Measurements from ENCODE around the gene CTXN1. TPM values are rescaled to one million over a fixed set of nuclear protein-coding genes. Genes with fewer than 3 reads are reported as not detected.
A peak's percentile ranks its signal among the peaks of the same experiment; 100 is the strongest.
"Not testable (repeated sequence)": the region's sequence is repeated elsewhere in the genome, so short reads cannot be mapped to it uniquely, and the experiment has no call there.

Gene CTXN1
- total RNA-seq, 1 donor from 2014 or later: 50.5 TPM

DNA sequence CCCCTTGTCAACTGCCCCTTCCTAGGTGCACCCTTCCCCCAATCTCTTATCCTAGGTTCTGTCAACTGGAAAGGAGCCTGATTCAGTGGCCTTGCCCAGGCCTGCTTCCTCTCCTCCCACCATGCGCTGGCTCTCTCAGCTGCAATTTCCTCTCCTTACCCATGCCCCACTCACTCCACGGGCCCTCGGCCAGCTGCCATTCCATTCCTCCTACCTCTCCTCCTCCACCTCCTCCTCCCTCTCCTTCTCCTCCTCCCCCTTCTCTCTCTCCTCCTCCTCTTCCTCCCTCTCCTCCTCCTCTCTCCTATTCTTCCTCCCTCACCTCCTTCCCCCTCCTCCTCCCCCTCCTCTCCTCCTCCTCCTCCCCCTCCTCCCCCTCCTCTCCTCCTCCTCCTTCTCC lies 27.1 kb upstream of the CTXN1 start:
- no peak for DNase-seq (ENCODE audit: extremely low read depth, low read depth, low spot score)

DNA sequence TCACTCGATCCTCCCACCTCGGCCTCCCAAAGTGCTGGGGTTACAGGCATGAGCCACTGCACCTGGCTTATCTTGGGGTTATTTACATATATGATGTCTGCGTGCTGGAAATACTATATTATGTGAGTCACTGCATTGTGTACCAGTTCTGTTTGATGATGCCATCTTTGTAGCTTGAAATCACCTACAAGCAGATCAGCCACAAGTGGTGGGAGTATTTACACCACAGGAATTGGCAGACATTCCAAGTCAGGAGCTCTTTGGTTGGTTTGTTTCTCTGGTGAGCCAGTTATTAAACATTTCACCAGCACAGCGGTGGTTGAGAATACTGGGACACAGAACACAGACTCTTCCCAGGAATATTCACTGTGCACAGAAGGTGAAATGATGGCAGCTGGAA lies 22.0 kb upstream of the CTXN1 start:
- no peak for DNase-seq (ENCODE audit: extremely low read depth, low read depth, low spot score)

DNA sequence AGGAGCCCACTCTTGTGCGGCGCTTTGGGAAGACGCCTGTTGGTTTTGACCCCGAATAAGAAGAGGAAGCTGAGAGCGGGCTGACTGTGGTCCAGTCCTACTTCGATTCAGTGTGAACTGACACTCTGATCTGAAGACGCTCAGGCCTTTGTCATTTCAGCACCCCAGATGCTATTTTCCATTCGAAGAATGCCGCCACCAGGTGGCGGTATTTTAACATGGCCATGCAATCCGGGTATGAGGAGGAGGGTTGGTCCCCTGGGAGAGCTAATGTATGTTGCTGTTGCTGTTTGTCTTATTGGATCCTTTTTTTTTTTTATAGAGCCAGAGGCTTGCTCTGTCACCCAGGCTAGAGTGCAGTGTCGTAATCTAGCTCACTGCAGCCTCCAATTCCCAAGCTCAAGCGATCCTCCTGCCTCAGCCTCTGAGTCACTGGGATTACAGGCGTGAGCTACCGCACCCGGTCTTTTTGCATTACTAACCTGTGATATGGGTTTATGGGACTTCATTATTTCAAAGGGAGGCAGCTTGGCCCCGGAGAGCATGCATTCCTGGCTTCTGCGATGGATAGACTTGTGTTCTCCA lies 18.3 kb upstream of the CTXN1 start:
- DNase-seq (ENCODE audit: extremely low read depth, low read depth, low spot score): no peak

DNA sequence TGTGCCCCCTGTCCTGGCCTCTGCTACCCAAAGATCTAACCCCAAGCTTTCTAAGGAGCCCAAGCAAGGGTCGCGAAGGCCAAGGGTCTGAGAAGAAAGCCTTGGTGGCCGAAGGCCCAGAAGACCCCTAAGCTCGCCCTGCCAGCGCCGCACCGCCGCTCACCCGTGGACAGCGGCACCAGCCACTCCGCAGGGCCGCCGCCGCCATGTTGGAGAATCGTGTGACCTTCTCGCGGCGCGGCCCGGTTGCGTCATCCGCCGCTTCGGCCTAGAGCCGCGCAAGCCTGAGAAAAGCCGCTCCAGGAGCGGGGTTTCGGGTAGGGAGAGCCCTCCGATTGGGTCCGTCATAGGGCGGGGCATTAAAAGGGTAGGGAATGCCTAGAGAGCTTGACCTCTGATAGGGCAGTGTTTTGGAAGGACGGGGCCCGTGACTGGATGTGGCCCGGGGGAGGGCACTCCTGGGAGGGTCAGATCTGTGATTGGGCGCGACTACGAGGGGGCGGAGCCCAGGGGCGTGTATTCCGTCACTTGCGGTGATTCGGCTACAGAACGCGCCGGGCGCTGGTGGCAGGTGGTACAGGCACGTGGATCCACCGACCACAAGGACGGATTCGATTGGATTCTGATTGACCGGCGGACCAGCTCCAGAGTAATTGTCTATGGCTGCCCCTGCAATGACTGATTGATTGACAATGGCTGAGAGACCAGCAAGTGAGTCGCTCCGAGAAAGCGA lies 17.7 kb upstream of the CTXN1 start, which contains the start of gene TIMM44:
Gene TIMM44, minus strand, starts transcription at position 223 of the 733 bp plus-strand sequence. Its CDS starts 15 bp downstream, at position 208.
- DNase-seq (ENCODE audit: extremely low read depth, low read depth, low spot score): peak; percentile 94

DNA sequence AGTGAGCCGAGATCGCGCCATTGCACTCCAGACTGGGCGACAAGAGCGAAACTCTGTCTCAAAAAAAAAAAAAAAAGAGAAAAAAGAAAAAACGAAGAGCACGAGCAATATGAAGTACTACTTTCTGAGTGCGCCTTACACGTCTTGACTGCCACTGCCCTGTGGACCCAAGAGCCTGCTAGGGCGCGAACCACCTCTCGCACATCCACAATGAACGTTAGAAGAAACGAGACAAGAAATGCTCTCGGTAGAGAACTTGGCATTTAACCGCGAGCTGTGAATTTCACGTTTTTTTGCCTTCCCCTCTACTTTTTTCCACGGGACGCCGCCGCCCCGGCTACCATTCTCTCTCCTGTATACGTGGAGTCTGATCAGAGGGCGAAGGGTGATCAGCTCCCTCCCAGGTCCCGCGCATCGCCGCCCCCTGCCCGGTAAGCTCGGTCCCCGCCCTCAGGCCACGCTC lies 17.1 kb upstream of the CTXN1 start:
- DNase-seq (ENCODE audit: extremely low read depth, low read depth, low spot score): no peak

DNA sequence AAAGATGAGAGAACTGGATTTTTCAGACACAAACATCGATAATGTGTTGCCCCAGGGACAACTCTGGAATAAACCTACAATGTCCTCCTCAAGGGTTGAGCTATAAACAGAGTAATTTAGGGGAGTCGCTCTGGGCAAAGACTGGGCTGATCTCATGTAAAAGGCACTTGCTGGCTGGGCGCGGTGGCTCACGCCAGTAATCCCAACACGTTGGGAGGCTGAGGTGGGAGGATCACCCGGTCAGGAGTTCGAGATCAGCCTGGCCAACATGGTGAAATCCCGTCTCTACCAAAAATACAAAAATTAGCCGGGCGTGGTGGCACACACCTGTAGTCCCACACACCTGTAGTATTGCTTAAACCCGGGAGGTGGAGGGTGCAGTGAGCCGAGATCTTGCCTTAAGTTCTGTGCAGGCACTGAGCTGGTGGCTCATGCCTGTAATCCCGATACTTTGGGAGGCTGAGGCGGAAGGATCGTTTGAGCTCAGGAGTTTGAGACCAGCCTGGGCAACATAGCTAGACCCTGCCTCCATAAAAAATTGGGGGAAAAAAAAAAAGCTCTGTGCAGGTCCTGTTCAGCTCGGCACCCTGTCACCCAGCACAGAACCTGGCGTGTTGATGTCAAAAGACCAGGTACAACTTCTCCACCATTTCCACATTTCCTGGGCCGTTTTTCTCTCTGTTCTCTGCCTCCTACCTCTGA lies 16.1 kb upstream of the CTXN1 start:
- DNase-seq (ENCODE audit: extremely low read depth, low read depth, low spot score): no peak

DNA sequence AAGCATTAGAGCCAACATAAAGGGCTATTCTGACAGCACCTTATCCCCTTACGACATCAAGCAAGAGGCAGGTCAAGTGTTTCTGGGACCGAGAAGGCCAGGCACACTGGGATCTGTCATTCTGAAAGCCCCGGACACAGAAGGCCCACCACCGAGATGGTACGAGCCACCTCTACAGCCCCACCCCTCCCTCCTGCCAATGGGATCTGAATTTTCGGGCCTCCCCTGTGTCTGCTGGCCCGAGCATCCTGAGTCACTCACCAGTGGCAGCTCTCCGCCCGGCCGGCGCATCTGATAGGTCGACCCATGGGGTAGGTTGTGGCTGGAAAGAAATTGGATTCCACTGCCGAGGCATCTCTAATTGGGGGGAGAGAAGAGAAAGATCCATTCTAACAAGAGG lies 14.9 kb upstream of the CTXN1 start:
- no peak for DNase-seq (ENCODE audit: extremely low read depth, low read depth, low spot score)

DNA sequence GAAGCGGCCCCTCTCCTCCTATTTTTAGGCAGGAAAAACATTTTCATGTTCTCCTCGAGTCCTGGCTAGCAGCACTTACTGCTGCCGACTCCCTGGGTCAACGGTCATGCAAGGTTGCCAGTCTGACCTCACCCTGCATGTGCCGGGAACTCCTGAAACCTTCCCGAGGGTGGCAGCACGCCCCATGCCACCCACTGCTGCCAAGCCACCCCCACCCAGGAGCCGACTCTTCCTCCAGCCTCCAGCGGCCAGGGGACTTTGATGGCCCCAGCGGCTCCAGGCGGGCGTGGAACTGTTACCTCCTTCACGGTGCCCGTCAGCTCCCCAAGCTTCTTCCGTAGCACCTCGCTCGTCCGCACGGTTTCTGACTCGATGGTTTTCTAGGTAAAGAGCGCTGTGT lies 8.8 kb upstream of the CTXN1 start:
- DNase-seq (ENCODE audit: extremely low read depth, low read depth, low spot score): no peak

DNA sequence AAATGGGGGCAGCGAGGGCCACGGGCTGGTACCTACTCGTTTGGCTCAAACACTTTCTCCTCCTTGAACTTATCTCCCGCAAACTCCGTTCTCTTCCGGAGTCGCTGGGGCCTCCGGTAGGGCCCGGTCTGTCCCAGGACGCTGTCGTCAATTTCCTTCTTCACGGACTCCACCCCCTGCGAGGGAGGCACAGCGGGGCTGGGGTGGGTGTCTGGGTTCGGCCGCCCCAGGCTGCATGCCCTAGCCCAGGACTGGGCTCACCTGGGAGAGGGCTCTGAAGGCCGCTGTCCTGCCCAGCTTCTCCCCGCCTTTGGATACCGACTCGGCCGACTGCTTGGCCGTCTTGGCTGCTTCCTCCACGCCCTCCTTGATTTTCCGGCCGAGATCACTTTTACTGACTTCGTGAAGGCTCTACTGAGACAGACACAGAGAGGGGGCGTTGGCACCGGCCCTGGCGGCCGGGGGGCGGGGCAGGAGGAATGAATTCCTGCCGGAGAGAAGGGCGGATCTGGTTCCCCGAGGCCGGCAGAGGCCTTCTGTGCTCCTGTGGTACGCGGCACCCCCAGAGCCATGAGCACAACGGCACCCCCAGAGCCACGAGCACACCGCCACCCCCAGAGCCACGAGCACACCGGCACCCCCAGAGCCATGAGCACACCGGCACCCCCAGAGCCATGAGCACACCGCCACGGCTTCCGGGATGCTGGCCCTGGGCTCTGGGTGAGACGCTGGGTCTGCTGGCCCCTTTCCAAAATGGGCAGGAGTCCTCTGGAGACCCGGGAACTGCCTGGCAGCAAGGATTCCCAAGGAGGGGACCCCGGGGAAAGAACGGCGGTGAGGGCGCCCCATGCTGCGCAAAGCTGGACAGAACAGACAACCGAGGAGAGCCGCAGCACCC lies 8.1 kb upstream of the CTXN1 start:
- DNase-seq (ENCODE audit: extremely low read depth, low read depth, low spot score): no peak

DNA sequence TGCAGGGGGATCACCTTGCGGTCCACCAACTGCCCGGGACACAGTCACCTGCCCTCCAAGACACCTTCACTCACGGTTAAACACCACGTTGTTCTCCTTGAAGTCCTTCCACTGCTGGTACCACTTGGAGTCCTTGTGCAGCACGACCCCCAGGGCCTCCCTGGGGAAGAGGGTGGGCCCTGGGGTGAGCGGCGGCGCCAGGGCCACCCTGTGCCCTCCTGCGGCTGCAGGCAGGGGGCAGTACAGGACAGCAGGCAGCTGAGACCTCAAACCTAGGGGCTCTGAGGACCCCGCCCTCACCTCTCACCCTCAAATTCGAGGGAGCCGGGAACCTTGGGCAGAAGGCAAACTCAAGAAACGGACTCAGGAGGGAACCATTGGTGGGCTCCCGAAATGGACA lies 7.5 kb upstream of the CTXN1 start:
- no peak for DNase-seq (ENCODE audit: extremely low read depth, low read depth, low spot score)

DNA sequence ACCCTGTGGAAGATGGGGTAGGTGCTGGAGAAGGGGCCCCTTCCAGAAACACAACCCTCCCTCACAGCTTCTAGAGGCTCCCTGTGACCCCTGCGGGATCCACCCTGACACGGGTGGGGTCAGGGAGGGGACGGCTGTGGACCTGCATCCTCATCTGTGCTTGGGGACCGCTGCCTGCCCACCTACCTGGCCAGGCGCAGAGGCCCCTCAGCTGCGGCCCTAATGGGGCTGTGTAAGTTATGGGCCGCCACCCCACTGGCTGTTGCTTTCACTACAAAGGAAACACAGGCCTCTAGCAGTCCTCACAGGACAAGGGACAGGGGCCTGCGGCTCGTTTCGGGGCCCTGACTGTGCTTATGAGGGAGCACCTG lies 7.0 kb upstream of the CTXN1 start:
- DNase-seq (ENCODE audit: extremely low read depth, low read depth, low spot score): no peak

DNA sequence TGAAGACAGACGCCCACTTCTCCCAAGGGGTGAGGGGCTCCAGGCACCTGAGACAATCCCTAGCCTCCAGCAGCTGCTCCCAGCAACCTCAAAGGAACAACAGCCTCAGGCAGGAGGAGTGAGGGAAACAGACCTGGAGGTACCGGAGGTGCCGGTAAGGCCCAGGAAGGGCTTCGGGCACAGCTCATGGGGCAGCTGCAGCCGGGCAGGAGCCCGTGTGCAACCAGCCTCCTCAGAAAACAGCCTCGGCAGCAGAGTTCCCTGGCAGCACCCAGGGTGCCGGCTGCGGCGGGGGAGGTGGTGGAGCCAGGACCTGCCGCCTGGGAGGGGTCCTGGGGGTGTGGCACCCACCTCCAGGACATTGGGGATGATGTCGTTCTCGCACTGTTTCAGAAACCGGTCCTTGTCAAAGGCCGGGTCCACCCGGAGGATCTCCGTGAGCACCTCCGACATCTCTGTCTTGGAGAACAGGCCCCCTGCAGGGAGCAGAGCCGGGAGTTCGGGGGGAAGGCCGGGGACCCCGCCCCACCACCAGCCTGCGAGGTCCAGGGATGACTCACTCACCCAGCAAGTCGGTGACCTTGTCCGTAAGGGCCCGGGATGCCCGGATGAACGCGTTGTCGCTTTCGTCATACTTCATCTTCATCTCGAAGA lies 6.5 kb upstream of the CTXN1 start:
- DNase-seq (ENCODE audit: extremely low read depth, low read depth, low spot score): no peak

DNA sequence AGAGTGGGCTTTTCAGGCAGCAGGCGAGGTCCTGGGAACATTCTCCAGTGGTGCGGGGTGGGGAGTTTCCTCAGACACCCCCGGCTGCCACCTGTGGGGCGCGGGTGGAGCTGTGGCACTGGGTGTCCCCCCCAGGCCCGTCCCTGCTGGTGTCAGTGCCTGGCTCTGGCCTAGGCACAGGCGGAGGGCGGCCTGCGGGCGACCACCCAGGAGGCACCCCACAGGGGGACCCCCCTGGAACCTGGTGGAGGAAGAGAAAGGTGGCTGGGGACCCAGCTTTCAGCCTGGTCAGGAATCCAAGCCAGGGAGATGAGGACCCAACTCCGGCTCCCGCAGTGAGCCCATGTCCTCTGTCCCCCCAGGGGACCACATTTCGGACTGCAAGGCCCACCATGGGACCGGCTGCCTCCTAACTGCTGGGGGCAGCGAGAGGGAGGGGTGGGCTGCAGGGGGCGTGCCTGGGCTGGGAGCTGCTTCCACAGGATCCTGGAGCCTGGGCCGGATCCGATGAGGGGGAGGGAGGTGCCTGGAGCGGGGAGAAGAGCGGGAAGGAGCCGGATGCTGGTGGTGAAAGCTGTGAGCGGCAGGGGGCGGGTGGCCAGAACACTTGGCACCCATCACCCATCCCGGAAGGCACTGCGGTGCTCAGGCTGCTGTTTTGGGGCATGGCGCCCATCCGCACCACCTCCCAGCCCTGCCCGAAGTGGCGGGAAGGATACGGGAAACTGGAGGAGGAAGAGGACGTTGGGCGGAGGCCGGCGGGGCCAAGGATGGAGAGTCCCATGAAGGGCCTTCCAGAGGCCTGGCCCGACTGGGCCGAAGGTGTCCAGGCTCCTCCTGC lies 5.5 kb upstream of the CTXN1 start:
- no peak for DNase-seq (ENCODE audit: extremely low read depth, low read depth, low spot score)

DNA sequence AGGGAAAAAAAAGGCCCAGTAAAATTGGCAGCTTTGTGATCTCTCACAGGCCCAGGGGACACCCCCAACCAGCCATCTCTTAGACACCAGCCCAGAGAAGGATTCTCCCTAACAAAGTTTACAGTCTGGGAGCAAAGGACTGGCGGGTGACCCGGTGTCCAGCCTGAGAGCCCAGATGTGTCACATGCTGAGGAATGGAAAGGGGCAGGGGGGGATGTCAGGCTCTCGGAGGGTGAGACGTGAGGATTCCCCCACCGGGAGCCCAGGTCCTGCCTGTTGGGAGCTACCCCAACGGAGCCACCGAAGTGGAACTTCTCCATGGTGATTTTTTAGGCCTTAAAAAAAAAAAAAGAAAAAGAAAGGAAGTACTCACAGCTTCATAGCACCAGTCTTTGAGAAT lies 4.8 kb upstream of the CTXN1 start:
- no peak for DNase-seq (ENCODE audit: extremely low read depth, low read depth, low spot score)

DNA sequence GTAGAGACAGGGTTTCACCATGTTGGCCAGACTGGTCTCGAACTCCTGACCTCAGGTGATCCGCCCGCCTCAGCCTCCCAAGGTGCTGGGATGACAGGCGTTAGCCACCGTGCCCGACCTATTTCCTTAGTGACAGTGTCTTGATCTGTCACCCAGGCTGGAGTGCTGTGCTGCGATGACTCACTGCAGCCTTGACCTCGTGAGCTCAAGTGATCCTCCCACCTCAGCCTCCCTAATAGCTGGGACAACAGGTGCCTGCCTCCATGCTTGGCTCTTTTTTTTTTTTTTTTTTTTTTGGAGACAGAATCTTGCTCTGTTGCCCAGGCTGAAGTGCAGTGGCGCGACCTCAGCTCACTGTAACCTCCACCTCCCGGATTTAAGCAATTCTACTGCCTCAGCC lies 4.1 kb upstream of the CTXN1 start:
- not testable (repeated sequence) for DNase-seq (ENCODE audit: extremely low read depth, low read depth, low spot score)

DNA sequence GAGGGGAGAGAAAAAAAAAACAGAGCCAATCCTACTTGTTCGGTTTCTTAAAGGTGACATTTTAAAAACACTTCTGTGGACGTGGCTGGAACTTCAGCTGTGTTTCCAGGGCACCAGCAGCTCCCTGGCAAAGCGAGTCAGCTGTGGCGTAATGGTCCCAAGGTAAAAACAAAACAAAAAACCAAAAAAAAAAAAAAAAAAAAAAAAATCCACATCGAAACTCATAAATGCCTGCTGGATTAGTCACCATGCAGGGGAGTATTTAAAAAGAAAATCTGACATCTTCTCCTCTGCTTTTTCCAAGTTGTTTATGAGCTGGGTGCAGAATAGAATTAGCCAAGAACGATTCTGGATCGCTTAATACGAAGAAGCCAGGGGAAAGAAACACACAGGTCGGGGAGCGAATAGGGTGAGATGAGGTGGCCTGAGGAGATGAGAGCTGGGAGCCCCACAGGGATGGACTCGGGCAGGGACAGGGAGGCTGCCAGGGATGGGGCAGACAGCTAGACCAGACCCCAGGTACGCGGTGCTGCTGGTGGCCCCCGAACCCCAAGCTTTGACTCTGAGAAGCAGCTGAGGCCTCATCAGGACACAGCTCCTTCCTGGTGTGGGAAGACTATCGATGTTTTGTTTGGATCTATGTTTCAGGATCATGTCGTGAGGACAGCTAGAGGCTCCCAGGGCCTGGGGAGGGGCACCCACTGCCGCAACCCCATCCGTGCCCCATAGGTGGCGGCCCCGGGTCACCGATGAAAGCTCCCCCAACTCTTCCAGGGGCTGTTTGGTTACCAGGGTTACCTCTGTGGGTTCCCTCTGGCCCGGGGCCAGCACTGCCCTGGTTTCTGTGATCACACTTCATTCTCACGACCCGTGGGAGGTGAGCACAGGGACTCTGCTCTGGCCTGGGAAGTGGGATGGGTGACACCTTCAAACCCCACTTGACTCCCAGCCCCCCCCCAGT lies 3.1 kb upstream of the CTXN1 start:
- no peak for DNase-seq (ENCODE audit: extremely low read depth, low read depth, low spot score)

DNA sequence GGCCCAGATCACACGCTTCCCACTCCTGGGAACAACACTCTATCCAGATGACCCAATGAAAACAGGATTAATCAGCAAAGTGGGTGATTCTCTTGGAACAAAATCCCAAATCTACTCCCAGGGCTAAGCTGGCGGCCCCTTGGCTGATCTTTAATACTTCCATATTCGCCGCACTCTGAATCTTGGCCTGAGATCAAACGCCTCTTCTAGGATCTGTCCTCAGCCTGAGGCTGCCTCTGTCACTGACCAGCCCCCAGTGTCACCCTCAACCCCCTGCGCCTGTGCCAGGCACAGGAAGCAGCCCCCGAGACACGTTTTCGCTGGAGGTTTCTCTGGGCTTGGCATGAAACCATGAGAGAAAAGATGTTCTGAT lies 2.4 kb upstream of the CTXN1 start:
- no peak for DNase-seq (ENCODE audit: extremely low read depth, low read depth, low spot score)

DNA sequence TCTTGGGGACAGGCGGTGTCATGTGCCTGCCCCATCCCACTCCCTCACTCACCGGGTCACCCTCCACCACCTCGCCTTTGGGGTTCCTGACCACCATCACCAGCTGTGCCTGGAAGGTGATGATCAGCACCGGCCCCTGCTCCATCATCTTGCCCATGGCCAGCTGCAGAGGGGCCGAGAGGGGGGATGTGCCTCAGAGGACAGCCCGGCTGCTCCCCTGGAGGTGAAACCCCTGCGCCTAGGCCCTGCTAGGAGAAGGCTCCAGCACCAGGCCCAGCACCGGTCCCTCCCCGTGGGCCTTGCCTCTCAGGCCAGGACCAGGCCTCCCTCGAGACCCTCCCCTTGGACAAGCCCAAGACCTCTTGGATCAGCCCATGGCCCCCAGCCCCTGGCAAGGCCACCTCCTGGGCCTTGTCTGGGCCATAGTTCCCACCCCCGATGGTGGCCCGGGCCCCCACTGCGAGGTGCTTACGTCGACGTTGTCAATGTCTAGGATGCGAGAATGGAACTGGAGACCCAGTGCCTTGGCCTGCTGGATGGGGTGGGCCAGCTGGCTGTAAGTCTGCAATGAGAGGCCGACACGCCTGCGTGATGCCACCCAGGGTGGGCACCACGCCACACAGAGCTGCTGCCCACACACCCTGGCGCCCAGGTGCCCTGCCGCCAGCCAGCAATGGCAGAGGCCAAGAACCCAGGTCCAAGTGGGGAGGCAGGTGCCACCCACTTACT lies 1.8 kb upstream of the CTXN1 start:
- DNase-seq (ENCODE audit: extremely low read depth, low read depth, low spot score): no peak
